Peyer's patch (tissue), 4 donors: ENCODE results near the gene ZHX3.
"Not testable (repeated sequence)": the region's sequence is repeated elsewhere in the genome, so short reads cannot be mapped to it uniquely, and the experiment has no call there.

Experiments used
- POLR2A ChIP-seq, 2 donors: fragments of 450-650 bp; IDR thresholded peaks; one replicate each; pipeline ENCODE4 v1.5.1; 2017; ENCODE audit warnings: antibody characterized with exemption in 2 of 2, mild to moderate bottlenecking in 2 of 2, moderate library complexity in 2 of 2
- TF ChIP-seq, protein P1 (sequence below), 6 experiments: fragments of 450-650 bp in 4 of 6; fragments of 200-600 bp in 2 of 6; sonication (generic) in 1 of 6; IDR thresholded peaks; one replicate each; pipeline ENCODE4 v1.5.1; 2017 to 2019; ENCODE audit warnings: antibody characterized with exemption in 6 of 6, mild to moderate bottlenecking in 3 of 6, moderate library complexity in 1 of 6

DNA sequence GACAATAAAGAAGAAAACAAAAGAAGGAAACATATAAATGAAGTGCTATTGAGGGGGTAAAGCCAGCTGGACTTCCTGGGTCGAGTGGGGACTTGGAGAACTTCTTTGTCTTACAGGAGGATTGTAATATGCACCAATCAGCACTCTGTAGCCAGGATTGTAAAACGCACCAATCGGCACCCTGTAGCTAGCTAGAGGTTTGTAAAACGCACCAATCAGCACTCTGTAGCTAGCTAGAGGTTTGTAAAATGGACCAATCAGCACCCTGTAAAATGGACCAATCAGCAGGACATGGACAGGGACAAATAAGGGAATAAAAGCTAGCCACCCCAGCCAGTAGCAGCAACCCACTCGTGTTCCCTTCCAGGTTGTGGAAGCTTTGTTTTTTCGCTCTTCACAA, 5.5 kb downstream of the ZHX3 start:
- TF ChIP-seq, protein P1, sequence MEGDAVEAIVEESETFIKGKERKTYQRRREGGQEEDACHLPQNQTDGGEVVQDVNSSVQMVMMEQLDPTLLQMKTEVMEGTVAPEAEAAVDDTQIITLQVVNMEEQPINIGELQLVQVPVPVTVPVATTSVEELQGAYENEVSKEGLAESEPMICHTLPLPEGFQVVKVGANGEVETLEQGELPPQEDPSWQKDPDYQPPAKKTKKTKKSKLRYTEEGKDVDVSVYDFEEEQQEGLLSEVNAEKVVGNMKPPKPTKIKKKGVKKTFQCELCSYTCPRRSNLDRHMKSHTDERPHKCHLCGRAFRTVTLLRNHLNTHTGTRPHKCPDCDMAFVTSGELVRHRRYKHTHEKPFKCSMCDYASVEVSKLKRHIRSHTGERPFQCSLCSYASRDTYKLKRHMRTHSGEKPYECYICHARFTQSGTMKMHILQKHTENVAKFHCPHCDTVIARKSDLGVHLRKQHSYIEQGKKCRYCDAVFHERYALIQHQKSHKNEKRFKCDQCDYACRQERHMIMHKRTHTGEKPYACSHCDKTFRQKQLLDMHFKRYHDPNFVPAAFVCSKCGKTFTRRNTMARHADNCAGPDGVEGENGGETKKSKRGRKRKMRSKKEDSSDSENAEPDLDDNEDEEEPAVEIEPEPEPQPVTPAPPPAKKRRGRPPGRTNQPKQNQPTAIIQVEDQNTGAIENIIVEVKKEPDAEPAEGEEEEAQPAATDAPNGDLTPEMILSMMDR (IDR thresholded peaks at IDR 0.05) = not testable (repeated sequence)
- TF ChIP-seq POLR2A (IDR thresholded peaks at IDR 0.05) = not testable (repeated sequence)
